Liver (tissue), 9 donors: Measurements from ENCODE around the gene ADGRA1. TPM values are rescaled to one million over a fixed set of nuclear protein-coding genes. Genes with fewer than 3 reads are reported as not detected.

Experiments
- DNase-seq: peaks from one replicate; pipeline ENCODE4 v3.0.0-alpha.2; 2017; ENCODE audit warnings: low spot score
- H3K27ac ChIP-seq, 2 donors: one replicate each; pipeline ENCODE4 v1.7.0; 2013; ENCODE audit warnings: inconsistent platforms in 2 of 2, low read length in 2 of 2, control low read depth in 1 of 2, low read depth in 1 of 2, mild to moderate bottlenecking in 1 of 2
- H3K27me3 ChIP-seq, 4 donors: one replicate each; pipeline versions ENCODE4 v1.6.1 to v1.7.0; 2013; ENCODE audit warnings: low read length in 3 of 4, inconsistent platforms in 1 of 4, mild to moderate bottlenecking in 1 of 4, moderate library complexity in 1 of 4; ENCODE audit not compliant: control insufficient read depth in 4 of 4, insufficient read depth in 4 of 4
- H3K36me3 ChIP-seq, 4 donors: one replicate each; pipeline versions ENCODE4 v1.6.1 to v1.7.0; 2013; ENCODE audit warnings: low read length in 3 of 4, mild to moderate bottlenecking in 3 of 4, low read depth in 1 of 4, moderate library complexity in 1 of 4; ENCODE audit not compliant: control insufficient read depth in 4 of 4, insufficient read depth in 3 of 4
- H3K4me1 ChIP-seq, 4 donors: one replicate each; pipeline versions ENCODE4 v1.6.1 to v1.7.0; 2013; ENCODE audit warnings: low read length in 3 of 4, mild to moderate bottlenecking in 3 of 4, moderate library complexity in 1 of 4; ENCODE audit not compliant: control insufficient read depth in 4 of 4, insufficient read depth in 4 of 4
- H3K4me3 ChIP-seq, 3 donors: one replicate each; pipeline versions ENCODE4 v1.6.1 to v1.7.0; 2013; ENCODE audit warnings: low read length in 3 of 3, control low read depth in 1 of 3, low read depth in 1 of 3, mild to moderate bottlenecking in 1 of 3
- H3K9ac ChIP-seq, 2 donors: one replicate each; pipeline ENCODE4 v1.7.0; 2013; ENCODE audit warnings: low read length in 2 of 2, mild to moderate bottlenecking in 2 of 2, moderate library complexity in 2 of 2, control low read depth in 1 of 2, low read depth in 1 of 2
- H3K9me3 ChIP-seq, 4 donors: one replicate each; pipeline versions ENCODE4 v1.6.1 to v1.7.0; 2013; ENCODE audit warnings: low read length in 3 of 4; ENCODE audit not compliant: control insufficient read depth in 4 of 4
- ATF3 ChIP-seq: IDR thresholded peaks from 2 replicates; pipeline ENCODE4 v1.6.1; 2016; ENCODE audit warnings: antibody characterized with exemption
- EGR1 ChIP-seq, 2 donors: IDR thresholded peaks; 2 replicates each; pipeline ENCODE4 v1.6.1; 2016 to 2018; ENCODE audit warnings: antibody characterized with exemption in 2 of 2, low read depth in 2 of 2
- FOXA1 ChIP-seq: IDR thresholded peaks from 2 replicates; pipeline ENCODE4 v1.6.1; 2016; ENCODE audit warnings: antibody characterized with exemption
- FOXA2 ChIP-seq: IDR thresholded peaks from 2 replicates; pipeline ENCODE4 v1.6.1; 2016; ENCODE audit warnings: antibody characterized with exemption
- GABPA ChIP-seq, 2 donors: IDR thresholded peaks in 1 of 2; conservative IDR thresholded peaks in 1 of 2; 2 replicates each; pipeline ENCODE4 v1.6.1; 2016; ENCODE audit warnings: antibody characterized with exemption in 2 of 2, mild to moderate bottlenecking in 1 of 2, moderate library complexity in 1 of 2
- HNF4A ChIP-seq, 2 donors: conservative IDR thresholded peaks; 2 replicates each; pipeline ENCODE4 v1.6.1; 2016; ENCODE audit warnings: antibody characterized with exemption in 2 of 2, mild to moderate bottlenecking in 2 of 2
- HNF4G ChIP-seq: IDR thresholded peaks from 2 replicates; pipeline ENCODE4 v1.6.1; 2016; ENCODE audit warnings: antibody characterized with exemption
- JUND ChIP-seq, 2 donors: IDR thresholded peaks; 2 replicates each; pipeline ENCODE4 v1.6.1; 2016; ENCODE audit warnings: antibody characterized with exemption in 2 of 2
- NR2F2 ChIP-seq: IDR thresholded peaks from 2 replicates; pipeline ENCODE4 v1.6.1; 2016; ENCODE audit warnings: antibody characterized with exemption
- RAD21 ChIP-seq, 2 donors: IDR thresholded peaks; 2 replicates each; pipeline ENCODE4 v1.6.1; 2016; ENCODE audit warnings: antibody characterized with exemption in 2 of 2, mild to moderate bottlenecking in 2 of 2
- RXRA ChIP-seq, 2 donors: IDR thresholded peaks; 2 replicates each; pipeline ENCODE4 v1.6.1; 2017 to 2018; ENCODE audit warnings: antibody characterized with exemption in 2 of 2, mild to moderate bottlenecking in 1 of 2
- SP1 ChIP-seq: IDR thresholded peaks from 2 replicates; pipeline ENCODE4 v1.6.1; 2018; ENCODE audit warnings: antibody characterized with exemption, mild to moderate bottlenecking
- TAF1 ChIP-seq: conservative IDR thresholded peaks from 2 replicates; pipeline ENCODE4 v1.6.1; 2016; ENCODE audit warnings: antibody characterized with exemption, mild to moderate bottlenecking
- YY1 ChIP-seq: IDR thresholded peaks from 2 replicates; pipeline ENCODE4 v1.6.1; 2016; ENCODE audit warnings: antibody characterized with exemption, mild to moderate bottlenecking
- ZBTB33 ChIP-seq: IDR thresholded peaks from 2 replicates; pipeline ENCODE4 v1.6.1; 2016; ENCODE audit warnings: antibody characterized with exemption
- WGBS: extraction: QIAGEN DNeasy Blood & Tissue Kit; methylation state at CpG from one replicate; pipeline ENCODE4 v1.1.7; 2013; 5-methylcytosine and 5-hydroxymethylcytosine counted together
- polyA plus RNA-seq, 2 donors: library from polyadenylated mRNA; stranded (reverse) in 1 of 2; unstranded in 1 of 2; fragments of 200-250 nt in 1 of 2; fragments of >200 nt in 1 of 2; fragmentation: Nextera tagmentation in 1 of 2; extraction: Ambion mirVana in 1 of 2; gene quantifications; one replicate each; pipeline versions ENCODE4 v1.2.1 to v1.2.3, GENCODE V29; 2013 to 2015
- total RNA-seq, 2 donors: library from RNA; depleted of rRNA; stranded (reverse); fragments of >200 nt; gene quantifications; one replicate each; pipeline ENCODE4 v1.2.3, GENCODE V29; 2014
- TF ChIP-seq, protein P1 (sequence below): IDR thresholded peaks from 2 replicates; pipeline ENCODE4 v1.6.1; 2016; ENCODE audit warnings: antibody characterized with exemption, mild to moderate bottlenecking
- TF ChIP-seq, protein P2 (sequence below): fragments of 150-350 bp; IDR thresholded peaks from 2 replicates; pipeline ENCODE4 v1.5.1; 2017; ENCODE audit warnings: improper control_type of control experiment, low read depth, low read length; ENCODE audit not compliant: missing input control
- TF ChIP-seq, protein P3 (sequence below): IDR thresholded peaks from 2 replicates; pipeline ENCODE4 v1.6.1; 2016; ENCODE audit warnings: antibody characterized with exemption
- donor health status: healthy.
- donor health status: healthy.
- donor health status: healthy.
- donor health status: healthy.
- donor health status: healthy.

ADGRA1 gene
- total and polyA plus RNA-seq, 4 donors, result 0.08 to 0.70 (median 0.12) TPM; not detected in 1

DNA sequence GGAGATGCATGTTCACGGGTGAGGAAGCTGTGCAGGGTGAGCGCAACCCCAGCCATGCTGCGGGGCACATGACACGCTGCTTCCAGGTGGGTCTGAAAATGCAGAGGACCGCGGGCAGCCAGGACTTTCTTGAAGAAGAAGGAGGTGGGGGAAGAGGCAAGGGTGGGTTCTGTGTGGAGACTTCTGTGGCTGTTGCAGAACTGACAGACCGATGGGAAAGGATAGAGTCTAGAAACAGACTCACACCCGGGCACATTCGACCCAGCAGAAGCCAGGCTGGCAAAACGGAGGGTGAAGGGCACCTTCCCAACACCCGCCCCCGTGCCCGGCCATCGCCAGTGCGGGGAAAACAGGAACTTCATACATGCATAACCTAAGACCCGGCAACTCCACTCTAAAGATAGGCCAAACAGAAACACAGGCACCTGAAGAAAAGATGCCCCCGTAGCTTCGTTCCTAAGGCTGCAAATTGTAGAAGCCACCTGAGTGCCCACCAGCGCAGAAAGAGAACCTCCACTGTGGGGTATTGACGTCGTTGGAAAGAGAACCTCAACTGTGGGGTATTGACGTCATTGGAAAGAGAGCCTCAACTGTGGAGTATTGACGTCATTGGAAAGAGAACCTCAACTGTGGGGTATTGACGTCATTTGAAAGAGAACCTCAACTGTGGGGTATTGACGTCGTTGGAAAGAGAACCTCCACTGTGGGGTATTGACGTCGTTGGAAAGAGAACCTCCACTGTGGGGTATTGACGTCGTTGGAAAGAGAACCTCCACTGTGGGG, 67.5 kb downstream of the ADGRA1 start:
- H3K4me1 ChIP-seq, result no peaks in the 10 kb centered on the region
- no peak overlapping the region for H3K4me3 ChIP-seq
- no peak for DNase-seq
- 86% methylated on average over 30 of the region's 30 CpGs for WGBS
- H3K27me3 ChIP-seq, result peaks cover 0 to 5% (median 0%) of the 10 kb centered on the region in 4 donors
- TF ChIP-seq ZBTB33 (no peak), SP1 (no peak), TAF1 (no peak), GABPA (IDR thresholded peaks at IDR 0.05 in 1 of 2, conservative IDR thresholded peaks at IDR 0.05 in 1 of 2) (no peak), HNF4G (no peak), RXRA (IDR thresholded peaks at IDR 0.05) (no peak), ATF3 (no peak), JUND (IDR thresholded peaks at IDR 0.05) (no peak), HNF4A (conservative IDR thresholded peaks at IDR 0.05) (no peak), NR2F2 (no peak), RAD21 (IDR thresholded peaks at IDR 0.05) (no peak), FOXA1 (no peak), EGR1 (IDR thresholded peaks at IDR 0.05; ENCODE audit: low read depth in 2 of 2) (no peak), FOXA2 (no peak), YY1 (no peak)
- TF ChIP-seq, protein P1, sequence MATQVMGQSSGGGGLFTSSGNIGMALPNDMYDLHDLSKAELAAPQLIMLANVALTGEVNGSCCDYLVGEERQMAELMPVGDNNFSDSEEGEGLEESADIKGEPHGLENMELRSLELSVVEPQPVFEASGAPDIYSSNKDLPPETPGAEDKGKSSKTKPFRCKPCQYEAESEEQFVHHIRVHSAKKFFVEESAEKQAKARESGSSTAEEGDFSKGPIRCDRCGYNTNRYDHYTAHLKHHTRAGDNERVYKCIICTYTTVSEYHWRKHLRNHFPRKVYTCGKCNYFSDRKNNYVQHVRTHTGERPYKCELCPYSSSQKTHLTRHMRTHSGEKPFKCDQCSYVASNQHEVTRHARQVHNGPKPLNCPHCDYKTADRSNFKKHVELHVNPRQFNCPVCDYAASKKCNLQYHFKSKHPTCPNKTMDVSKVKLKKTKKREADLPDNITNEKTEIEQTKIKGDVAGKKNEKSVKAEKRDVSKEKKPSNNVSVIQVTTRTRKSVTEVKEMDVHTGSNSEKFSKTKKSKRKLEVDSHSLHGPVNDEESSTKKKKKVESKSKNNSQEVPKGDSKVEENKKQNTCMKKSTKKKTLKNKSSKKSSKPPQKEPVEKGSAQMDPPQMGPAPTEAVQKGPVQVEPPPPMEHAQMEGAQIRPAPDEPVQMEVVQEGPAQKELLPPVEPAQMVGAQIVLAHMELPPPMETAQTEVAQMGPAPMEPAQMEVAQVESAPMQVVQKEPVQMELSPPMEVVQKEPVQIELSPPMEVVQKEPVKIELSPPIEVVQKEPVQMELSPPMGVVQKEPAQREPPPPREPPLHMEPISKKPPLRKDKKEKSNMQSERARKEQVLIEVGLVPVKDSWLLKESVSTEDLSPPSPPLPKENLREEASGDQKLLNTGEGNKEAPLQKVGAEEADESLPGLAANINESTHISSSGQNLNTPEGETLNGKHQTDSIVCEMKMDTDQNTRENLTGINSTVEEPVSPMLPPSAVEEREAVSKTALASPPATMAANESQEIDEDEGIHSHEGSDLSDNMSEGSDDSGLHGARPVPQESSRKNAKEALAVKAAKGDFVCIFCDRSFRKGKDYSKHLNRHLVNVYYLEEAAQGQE, result no peak
- TF ChIP-seq, protein P2, sequence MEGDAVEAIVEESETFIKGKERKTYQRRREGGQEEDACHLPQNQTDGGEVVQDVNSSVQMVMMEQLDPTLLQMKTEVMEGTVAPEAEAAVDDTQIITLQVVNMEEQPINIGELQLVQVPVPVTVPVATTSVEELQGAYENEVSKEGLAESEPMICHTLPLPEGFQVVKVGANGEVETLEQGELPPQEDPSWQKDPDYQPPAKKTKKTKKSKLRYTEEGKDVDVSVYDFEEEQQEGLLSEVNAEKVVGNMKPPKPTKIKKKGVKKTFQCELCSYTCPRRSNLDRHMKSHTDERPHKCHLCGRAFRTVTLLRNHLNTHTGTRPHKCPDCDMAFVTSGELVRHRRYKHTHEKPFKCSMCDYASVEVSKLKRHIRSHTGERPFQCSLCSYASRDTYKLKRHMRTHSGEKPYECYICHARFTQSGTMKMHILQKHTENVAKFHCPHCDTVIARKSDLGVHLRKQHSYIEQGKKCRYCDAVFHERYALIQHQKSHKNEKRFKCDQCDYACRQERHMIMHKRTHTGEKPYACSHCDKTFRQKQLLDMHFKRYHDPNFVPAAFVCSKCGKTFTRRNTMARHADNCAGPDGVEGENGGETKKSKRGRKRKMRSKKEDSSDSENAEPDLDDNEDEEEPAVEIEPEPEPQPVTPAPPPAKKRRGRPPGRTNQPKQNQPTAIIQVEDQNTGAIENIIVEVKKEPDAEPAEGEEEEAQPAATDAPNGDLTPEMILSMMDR, result no peak
- TF ChIP-seq, protein P3, sequence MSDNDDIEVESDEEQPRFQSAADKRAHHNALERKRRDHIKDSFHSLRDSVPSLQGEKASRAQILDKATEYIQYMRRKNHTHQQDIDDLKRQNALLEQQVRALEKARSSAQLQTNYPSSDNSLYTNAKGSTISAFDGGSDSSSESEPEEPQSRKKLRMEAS, result no peak
- H3K9me3 ChIP-seq, result peaks cover 0 to 4% (median 0%) of the 10 kb centered on the region in 4 donors
- H3K36me3 ChIP-seq, result no peaks in the 10 kb centered on the region
- no peak overlapping the region for H3K27ac ChIP-seq
- no peak overlapping the region for H3K9ac ChIP-seq
